ENCODE measurements around the gene SMPDL3A.

DNA sequence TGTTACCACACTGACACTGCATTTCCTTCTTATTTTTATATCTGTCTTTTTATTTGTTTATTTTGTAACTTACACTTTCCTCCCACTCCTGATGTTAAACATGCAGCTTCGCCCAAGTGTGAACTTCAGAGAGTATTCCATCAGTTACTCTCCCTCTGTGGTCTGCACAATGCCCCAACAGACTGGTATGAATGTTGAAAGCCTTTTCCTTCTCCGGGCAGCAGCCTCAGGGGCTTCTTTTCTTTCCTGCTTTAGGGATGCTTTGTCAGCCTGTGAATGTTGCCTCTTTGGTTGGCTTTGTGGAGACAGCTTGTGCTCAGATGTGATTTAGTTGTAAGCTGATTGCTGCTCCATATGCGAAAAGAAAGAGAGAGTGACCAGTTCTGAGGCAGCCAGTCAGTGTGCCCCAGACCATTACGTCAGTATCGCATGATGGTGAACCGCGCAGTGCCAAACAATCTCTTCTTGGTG lies 44.0 kb downstream of the SMPDL3A start:
- TF ChIP-seq, protein P1, sequence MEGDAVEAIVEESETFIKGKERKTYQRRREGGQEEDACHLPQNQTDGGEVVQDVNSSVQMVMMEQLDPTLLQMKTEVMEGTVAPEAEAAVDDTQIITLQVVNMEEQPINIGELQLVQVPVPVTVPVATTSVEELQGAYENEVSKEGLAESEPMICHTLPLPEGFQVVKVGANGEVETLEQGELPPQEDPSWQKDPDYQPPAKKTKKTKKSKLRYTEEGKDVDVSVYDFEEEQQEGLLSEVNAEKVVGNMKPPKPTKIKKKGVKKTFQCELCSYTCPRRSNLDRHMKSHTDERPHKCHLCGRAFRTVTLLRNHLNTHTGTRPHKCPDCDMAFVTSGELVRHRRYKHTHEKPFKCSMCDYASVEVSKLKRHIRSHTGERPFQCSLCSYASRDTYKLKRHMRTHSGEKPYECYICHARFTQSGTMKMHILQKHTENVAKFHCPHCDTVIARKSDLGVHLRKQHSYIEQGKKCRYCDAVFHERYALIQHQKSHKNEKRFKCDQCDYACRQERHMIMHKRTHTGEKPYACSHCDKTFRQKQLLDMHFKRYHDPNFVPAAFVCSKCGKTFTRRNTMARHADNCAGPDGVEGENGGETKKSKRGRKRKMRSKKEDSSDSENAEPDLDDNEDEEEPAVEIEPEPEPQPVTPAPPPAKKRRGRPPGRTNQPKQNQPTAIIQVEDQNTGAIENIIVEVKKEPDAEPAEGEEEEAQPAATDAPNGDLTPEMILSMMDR (conservative IDR thresholded peaks at IDR 0.05 in 1 of 2, IDR thresholded peaks at IDR 0.05 in 1 of 2; ENCODE audit: low read depth in 1 of 2, low read length in 2 of 2) = no peak
- no peak for TF ChIP-seq EZH2 (IDR thresholded peaks at IDR 0.05; ENCODE audit: low read length, missing control alignments)
